Parathyroid adenoma (tissue), 2 donors: ENCODE measurements around the gene HOXD11.

Experiments used
- H2AFZ ChIP-seq: fragments of 300-600 bp; sonication (generic); one replicate; pipeline ENCODE4 v1.7.0; 2017; ENCODE audit warnings: antibody characterized with exemption, mild to moderate bottlenecking
- H3K27ac ChIP-seq: fragments of 300-600 bp; sonication (generic); one replicate; pipeline ENCODE4 v1.7.0; 2017
- H3K27me3 ChIP-seq: fragments of 300-600 bp; sonication (generic); one replicate; pipeline ENCODE4 v1.7.0; 2017; ENCODE audit warnings: low read length; ENCODE audit not compliant: control insufficient read depth, insufficient read depth
- H3K36me3 ChIP-seq: fragments of 300-600 bp; sonication (generic); one replicate; pipeline ENCODE4 v1.7.0; 2017; ENCODE audit warnings: low read length; ENCODE audit not compliant: control insufficient read depth, insufficient read depth
- H3K4me1 ChIP-seq: fragments of 300-600 bp; sonication (generic); one replicate; pipeline ENCODE4 v1.7.0; 2017; ENCODE audit warnings: control low read depth
- H3K4me2 ChIP-seq: fragments of 300-600 bp; sonication (generic); one replicate; pipeline ENCODE4 v1.7.0; 2017; ENCODE audit warnings: low read length
- H3K4me3 ChIP-seq: fragments of 300-600 bp; sonication (generic); one replicate; pipeline ENCODE4 v1.7.0; 2017; ENCODE audit warnings: low read depth, low read length
- H3K79me2 ChIP-seq: fragments of 300-600 bp; sonication (generic); one replicate; pipeline ENCODE4 v1.7.0; 2017; ENCODE audit warnings: control low read depth
- H3K9ac ChIP-seq: fragments of 300-600 bp; sonication (generic); one replicate; pipeline ENCODE4 v1.7.0; 2017; ENCODE audit warnings: mild to moderate bottlenecking
- H3K9me3 ChIP-seq: fragments of 300-600 bp; sonication (generic); one replicate; pipeline ENCODE4 v1.7.0; 2017; ENCODE audit warnings: low read length; ENCODE audit not compliant: control insufficient read depth
- CTCF ChIP-seq: fragments of 300-600 bp; sonication (generic); IDR thresholded peaks from one replicate; pipeline ENCODE4 v1.7.0; 2017; ENCODE audit warnings: antibody characterized with exemption, mild to moderate bottlenecking
- donor health status: primary hyperparathyroidism.

Gene HOXD11

GRCh38 chr2:176111846-176112374 is 4.8 kb downstream of the HOXD11 start:
- peaks cover 40% of the 10 kb centered on the region for H3K27me3 ChIP-seq
- H3K79me2 ChIP-seq: no peaks in the 10 kb centered on the region
- H3K36me3 ChIP-seq: no peaks in the 10 kb centered on the region
- H3K4me3 ChIP-seq: no peak overlapping the region
- H3K9me3 ChIP-seq: no peaks in the 10 kb centered on the region
- no peak for TF ChIP-seq CTCF
- H3K9ac ChIP-seq: no peak overlapping the region
- no peak overlapping the region for H3K4me2 ChIP-seq
- no peaks in the 10 kb centered on the region for H3K4me1 ChIP-seq
- no peak overlapping the region for H2AFZ ChIP-seq
- no peak overlapping the region for H3K27ac ChIP-seq

GRCh38 chr2:176112375-176113302 is 5.6 kb downstream of the HOXD11 start:
- Histone ChIP-seq H3K9ac (no peak overlapping the region), H3K36me3 (no peaks in the 10 kb centered on the region), H2AFZ (no peak overlapping the region), H3K4me1 (no peaks in the 10 kb centered on the region), H3K9me3 (no peaks in the 10 kb centered on the region), H3K27me3 (peaks cover 40% of the 10 kb centered on the region), H3K27ac (no peak overlapping the region), H3K4me3 (no peak overlapping the region), H3K79me2 (no peaks in the 10 kb centered on the region), H3K4me2 (no peak overlapping the region)
- TF ChIP-seq CTCF: no peak

GRCh38 chr2:176114120-176114929 is 7.2 kb downstream of the HOXD11 start:
- Histone ChIP-seq H3K27me3 (peaks cover 42% of the 10 kb centered on the region), H3K36me3 (no peaks in the 10 kb centered on the region), H3K4me3 (no peak overlapping the region), H2AFZ (no peak overlapping the region), H3K27ac (no peak overlapping the region), H3K4me1 (no peaks in the 10 kb centered on the region), H3K4me2 (no peak overlapping the region), H3K9me3 (no peaks in the 10 kb centered on the region), H3K79me2 (no peaks in the 10 kb centered on the region), H3K9ac (no peak overlapping the region)
- TF ChIP-seq CTCF: no peak

- H3K27me3 ChIP-seq: peaks cover 37% of the 10 kb centered on the region
- H3K4me2 ChIP-seq: no peak overlapping the region
- no peak overlapping the region for H3K4me3 ChIP-seq
- no peak overlapping the region for H3K9ac ChIP-seq
- H2AFZ ChIP-seq: no peak overlapping the region
- H3K79me2 ChIP-seq: no peaks in the 10 kb centered on the region
- no peak overlapping the region for H3K27ac ChIP-seq
- no peaks in the 10 kb centered on the region for H3K9me3 ChIP-seq
- no peaks in the 10 kb centered on the region for H3K36me3 ChIP-seq
- H3K4me1 ChIP-seq: no peaks in the 10 kb centered on the region
- no peak for TF ChIP-seq CTCF
Observed at GRCh38 chr2:176114930-176115625, 8.0 kb downstream of the HOXD11 start.
